ENCODE data around the gene SNX11.

Gene SNX11

DNA sequence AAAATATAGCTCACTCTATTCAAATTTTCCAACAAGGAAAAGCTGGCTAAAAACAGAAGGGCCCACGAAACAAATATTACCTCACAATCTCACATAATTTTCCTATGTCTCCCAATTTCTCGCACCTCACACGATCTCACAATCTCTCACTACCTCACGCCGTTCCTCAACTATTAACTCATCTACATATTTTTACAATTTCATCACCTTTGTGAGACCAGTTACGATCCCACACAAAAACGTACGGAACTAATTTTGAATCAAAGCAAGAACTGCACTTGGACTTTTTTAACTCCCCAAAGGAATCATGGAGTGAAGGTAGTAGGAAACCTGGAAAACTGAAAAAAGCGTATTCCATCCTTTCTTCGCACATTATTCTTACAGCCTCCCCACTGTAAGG, 7.4 kb upstream of the SNX11 start:
- no peak for DNase-seq (ENCODE audit: low read depth in 2 of 2)

DNA sequence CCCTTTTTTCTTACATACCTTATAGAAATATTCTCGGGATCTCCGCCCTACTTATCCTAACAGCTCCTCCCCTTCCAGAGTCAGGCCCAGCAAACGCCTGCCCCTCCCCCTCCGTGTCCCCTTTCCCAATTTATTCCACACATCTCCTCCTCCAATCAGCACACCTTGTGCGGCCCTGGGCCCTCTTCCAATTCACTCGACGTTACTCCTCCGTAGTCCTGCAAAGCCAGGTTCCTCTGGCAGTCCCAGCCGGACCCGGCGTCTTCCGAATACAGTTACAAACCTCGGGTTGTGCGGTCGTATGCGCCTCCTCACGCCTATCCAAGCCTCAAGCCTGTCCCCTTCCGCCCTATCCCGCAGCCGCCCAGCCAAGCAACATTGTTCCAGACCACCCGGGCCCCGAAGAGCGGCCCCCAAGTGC, 7.0 kb upstream of the SNX11 start:
- DNase-seq (ENCODE audit: low read depth in 2 of 2): no peak

DNA sequence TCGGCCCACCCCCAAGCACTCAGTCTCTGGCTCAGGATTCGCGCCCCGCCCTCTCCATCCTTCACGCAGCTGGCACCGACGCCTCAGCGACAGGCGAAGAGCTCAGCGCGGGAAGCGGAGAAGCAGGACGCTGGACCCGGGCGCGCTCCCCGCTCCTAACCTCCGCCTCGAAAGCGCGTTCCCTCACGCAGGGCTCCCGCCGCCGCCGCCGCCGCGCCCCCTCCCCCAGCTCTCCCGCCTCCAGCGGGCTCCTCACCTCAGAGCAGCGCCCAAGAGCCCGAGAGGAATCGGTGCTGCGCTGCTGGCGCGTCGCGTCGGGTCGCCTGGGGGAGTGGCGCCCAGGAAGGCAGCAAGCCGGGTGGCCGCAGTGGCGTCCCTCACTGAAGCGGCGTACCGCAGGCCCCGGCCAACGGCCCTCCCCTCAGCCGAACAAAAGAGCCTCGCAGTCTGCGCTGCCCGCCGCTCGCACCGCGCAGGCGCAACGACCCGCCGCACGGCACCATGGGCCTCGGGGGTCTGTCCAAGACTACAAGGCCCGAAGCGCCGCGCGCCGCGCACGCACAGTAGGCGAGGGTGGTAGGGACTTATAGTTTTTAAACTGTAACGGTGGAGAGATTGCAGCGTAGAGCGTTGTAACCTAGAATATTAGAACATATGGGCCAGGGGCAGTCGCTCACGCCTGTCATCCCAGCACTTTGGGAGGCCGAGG, 6.4 kb upstream of the SNX11 start, which contains the start of gene CBX1:
Gene CBX1, minus strand, starts transcription at position 467 of the 709 bp plus-strand sequence. CDS start 24,474 bp downstream, outside the sequence.
- peak; percentile 87 to 93 for DNase-seq (ENCODE audit: low read depth in 2 of 2)

- DNase-seq (ENCODE audit: low read depth in 2 of 2): no peak
Observed at GRCh38 chr17:48102043-48102750, 5.4 kb upstream of the SNX11 start.

DNA sequence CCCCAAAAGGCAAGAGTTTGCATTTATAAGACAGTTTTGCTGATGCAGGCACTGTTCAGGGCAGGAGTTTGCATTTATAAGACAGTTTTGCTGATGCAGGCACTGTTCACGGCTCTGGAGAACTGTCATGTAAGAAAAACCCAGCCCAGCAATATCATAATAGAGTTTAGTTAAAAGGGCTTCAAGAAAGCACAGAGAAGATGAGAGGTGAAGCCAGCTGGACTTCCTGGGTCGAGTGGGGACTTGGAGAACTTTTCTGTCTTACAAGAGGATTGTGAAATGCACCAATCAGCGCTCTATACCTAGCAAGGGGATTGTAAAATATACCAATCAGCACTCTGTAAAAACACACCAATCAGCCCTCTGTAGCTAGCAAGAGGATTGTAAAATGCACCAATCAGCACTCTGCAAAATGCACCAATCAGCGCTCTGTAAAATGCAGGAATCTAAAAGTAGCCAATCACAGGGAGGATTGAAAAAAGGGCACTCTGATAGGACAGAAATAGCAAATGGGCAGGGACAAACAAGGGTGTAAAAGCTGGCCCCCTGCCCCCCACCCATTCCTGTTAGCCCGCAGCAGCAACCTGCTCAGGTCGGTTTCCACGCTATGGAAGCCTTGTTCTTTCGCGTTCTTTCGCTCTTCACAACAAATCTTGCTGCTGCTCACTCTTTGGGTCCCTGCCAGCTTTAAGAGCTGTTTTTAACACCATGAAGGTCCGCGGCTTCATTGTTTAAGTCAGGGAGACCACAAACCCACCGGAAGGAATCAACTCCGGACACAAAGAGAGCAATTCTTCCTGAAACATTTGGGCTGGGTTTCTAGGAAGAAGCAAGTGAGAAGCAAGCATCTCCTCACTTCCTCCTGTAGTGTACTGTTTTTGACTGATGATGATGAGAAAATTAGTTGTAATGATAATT, 4.5 kb upstream of the SNX11 start:
- no peak for DNase-seq (ENCODE audit: low read depth in 2 of 2)

- no peak for DNase-seq (ENCODE audit: low read depth in 2 of 2)
Observed at GRCh38 chr17:48104440-48104839, 3.1 kb upstream of the SNX11 start.

GRCh38 chr17:48106802-48107136, 797 bp upstream of the SNX11 start:
- no peak for DNase-seq (ENCODE audit: low read depth in 2 of 2)

GRCh38 chr17:48110761-48111160, 3.2 kb downstream of the SNX11 start:
- DNase-seq (ENCODE audit: low read depth in 2 of 2): no peak

DNA sequence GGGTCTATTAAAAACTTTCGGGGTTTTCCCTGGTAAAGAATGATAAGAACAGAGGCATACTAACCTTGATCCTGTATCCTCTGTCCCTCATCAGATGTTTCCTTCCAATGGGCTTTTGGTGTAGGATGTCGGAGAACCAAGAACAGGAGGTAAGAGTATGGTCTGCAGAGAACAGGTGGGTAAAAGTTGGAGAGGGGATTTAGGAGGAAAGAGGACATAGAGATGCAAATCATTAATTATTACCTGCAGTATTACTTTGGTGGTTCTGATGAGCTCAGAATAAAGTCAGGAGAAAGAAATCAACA, 4.3 kb downstream of the SNX11 start:
- DNase-seq (ENCODE audit: low read depth in 2 of 2): no peak

DNA sequence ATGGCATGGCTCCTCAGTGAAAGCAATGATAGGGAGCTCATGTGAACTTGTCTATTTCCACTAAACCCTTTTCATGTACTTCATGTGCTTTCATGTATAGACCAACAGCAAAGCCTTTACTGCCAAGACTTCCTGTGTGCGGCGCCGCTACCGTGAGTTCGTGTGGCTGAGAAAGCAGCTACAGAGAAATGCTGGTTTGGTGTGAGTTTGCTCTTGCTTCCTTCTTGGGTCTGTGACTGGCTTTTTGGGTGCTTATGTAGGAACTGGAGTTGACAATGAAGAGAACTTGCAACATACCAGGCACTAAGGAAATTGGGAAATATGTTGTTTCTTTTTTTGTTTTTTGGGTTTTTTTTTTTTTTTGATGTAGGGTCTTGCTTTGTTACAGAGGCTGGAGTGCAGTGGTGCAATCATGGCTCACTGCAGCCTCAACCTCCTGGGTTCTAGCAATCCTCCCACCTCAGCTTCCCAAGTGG, 5.7 kb downstream of the SNX11 start:
- DNase-seq (ENCODE audit: low read depth in 2 of 2): peak; percentile 17 to 19

DNA sequence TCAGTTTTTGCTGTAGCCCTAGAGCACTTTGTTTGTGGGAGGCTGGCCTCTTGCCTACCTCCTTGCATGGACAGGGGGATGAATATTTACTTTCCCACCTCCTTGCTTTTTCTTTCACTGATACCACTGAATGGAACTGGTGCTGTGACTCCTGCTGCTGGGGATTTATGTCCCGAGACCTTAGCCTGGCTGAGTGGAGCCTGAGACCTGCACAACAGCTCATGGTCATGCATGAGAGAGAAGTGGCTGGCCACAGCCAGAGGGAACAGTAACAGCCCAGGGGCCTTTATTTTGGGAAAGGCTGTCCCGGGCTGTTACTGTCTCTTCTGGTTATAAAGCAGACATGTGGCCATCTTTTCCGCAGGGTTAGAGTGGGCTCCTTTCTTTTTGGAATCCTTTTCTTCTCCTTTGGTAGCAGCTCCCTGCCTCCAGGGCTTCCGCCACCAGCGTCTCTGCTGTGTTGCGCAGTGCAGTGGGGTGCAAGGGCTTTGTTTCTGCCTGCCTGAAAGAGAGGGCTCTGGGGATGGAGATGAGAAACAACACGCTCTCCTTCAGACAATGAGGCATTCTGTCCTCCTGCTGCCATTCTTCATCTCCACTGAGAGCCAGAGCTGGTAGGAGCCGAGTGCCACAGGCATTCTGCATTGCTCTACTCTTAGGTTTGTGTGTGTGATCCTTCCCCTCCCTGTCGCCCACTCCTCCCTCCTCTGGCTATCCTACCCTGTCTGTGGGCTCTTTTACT, 14.5 kb downstream of the SNX11 start:
- DNase-seq (ENCODE audit: low read depth in 2 of 2): no peak

DNA sequence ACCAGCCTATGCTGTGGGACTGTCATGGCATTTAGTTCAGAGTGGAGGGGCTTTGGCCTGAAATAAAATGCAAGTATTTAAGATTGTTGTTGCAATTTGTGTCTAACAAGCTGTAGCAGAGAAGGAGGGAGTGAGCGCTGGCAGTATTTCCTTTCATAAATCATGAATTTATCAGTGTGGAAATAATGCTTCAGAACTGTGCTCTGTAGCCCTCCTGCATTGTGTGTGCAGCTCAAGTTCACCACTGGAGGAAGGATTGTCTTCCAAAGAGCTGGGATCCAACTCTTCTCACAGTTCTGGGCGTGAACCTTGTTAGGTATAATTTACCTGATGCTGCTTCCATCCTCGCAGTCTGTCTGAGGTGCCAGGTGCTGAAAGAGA, 15.1 kb downstream of the SNX11 start:
- no peak for DNase-seq (ENCODE audit: low read depth in 2 of 2)

DNA sequence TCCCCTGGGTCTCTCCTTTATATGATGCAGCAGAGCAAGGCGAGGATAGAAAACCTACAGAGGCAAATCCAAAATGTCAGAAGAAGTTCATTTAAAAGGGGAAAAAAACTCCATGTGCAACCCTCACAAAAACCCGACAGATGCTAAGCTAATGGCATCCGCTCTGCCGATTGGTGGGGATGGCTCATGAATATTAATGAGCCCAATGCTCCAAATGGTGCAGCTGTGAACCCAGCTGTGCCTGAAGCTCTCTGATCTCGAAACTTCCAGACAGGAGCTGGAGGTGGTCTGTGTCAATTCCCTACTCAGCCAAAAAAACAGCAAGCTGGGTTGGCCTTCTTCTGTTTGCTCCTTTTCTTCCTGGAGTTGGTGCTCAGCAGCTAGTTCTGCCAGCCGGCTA, 15.5 kb downstream of the SNX11 start:
- no peak for DNase-seq (ENCODE audit: low read depth in 2 of 2)

DNA sequence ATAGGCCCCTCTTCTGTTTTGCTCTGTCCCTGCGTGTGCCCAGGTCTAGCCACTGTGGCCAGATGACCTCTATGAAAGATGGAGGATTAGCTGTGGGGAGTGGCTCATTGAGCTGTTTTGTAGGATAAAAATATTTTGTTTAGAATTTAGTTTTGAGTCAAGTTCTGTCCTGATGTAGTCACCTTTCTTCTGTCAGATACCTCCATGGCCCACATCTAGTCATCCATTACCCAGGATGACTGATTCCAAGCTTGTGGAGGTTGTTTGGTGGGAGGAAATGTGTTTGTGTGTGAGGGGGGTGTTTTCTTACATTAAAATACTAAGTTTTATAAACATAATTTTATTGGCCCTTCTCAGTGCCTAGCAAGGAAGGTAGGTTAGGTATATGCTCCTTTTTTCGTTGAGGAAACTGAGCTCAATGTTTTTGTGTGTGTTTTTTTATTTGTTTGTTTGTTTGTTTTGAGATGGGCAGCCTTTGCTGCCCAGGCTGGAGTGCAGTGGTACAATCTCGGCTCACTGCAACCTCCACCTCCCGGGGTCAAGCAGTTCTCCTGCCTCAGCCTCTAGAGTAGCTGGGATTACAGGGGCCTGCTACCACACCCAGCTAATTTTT, 16.3 kb downstream of the SNX11 start:
- DNase-seq (ENCODE audit: low read depth in 2 of 2): no peak

- no peak for DNase-seq (ENCODE audit: low read depth in 2 of 2)
Observed at GRCh38 chr17:48125829-48126531, 18.4 kb downstream of the SNX11 start.

DNA sequence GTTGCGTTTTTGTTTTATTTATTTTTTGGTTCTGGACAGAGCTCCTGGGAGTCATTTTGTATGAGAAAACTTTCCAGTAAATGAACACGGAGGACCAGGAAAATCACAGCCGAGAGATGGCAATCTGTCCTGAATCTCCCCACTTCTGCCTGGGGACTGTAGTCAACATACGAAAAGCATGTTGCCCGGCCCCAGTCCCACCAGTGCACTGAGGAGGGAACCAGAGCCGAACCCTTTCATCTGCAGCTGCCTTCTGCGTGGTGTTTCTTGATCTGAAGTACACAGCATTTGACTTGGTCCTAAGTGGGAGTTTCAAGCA, 18.9 kb downstream of the SNX11 start:
- no peak for DNase-seq (ENCODE audit: low read depth in 2 of 2)

- no peak for DNase-seq (ENCODE audit: low read depth in 2 of 2)
Observed at GRCh38 chr17:48127371-48128051, 19.9 kb downstream of the SNX11 start.

- no peak for DNase-seq (ENCODE audit: low read depth in 2 of 2)
Observed at GRCh38 chr17:48128400-48128799, 20.8 kb downstream of the SNX11 start.

DNA sequence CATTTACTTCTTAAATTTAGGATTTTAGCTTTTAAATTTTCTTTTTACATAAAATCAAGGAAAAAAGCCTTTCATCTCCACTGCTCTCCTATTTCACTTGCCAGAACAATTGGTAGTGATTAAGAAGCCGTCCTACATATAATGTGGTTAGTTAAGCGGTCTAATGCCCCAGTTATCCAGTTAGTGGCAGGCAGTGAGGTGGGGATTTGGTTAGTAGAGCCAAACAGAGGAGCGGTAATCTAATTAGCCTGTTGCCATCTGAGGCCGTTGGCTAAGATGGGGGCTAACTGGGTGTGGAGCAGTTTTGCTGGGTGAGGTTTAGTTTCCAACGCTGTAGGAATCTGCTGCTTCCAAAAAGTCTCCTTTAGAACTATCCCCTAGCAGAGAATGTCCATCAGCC, 22.4 kb downstream of the SNX11 start:
- no peak for DNase-seq (ENCODE audit: low read depth in 2 of 2)

DNA sequence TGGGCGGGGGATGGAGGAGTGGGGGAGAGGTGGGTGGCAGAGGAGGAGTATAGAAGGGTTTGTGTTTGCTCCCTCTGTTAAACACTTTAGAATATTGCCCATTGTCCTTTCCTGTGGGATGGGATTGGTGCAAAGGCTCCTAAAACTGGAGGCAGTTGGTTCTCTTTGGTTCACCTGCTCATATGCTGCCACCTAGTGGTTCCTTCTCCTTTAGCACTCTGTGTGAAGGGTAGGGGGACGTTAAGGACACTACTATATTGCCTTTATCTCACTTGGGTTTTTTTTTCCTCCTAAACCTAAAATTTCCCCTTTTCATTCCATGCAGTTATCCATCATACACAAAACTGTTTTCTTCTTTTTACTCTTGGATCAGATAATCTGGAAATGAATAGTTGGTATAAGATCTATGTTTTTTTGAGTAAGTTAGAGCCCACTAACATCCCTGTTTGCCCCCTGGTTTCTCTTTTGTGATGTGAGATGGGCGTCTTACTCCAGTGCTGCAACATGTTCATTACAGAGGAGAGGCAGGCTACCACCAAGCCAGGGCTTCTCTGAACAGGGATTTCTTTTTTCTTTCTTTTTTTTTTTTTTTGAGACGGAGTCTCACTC, 23.8 kb downstream of the SNX11 start:
- DNase-seq (ENCODE audit: low read depth in 2 of 2): peak; percentile 15 to 38
